HG03442 (cell line): ENCODE data around the gene APOD.

Source experiments
- ATAC-seq: cut with Tn5 transposase; IDR thresholded peaks from one replicate; pipeline ENCODE4 v1.9.1; 2021; ENCODE audit warnings: mild to moderate bottlenecking, moderate library complexity; ENCODE audit not compliant: unreplicated experiment

APOD gene

GRCh38 chr3:195587824-195588223 is 4.1 kb upstream of the APOD start:
- no peak for ATAC-seq

GRCh38 chr3:195587406-195587805 is 3.7 kb upstream of the APOD start:
- no peak for ATAC-seq

- ATAC-seq, result no peak
Measured at GRCh38 chr3:195584543-195584870, 767 bp upstream of the APOD start.

- ATAC-seq, result no peak
Measured at GRCh38 chr3:195582947-195583346, 793 bp downstream of the APOD start.

DNA sequence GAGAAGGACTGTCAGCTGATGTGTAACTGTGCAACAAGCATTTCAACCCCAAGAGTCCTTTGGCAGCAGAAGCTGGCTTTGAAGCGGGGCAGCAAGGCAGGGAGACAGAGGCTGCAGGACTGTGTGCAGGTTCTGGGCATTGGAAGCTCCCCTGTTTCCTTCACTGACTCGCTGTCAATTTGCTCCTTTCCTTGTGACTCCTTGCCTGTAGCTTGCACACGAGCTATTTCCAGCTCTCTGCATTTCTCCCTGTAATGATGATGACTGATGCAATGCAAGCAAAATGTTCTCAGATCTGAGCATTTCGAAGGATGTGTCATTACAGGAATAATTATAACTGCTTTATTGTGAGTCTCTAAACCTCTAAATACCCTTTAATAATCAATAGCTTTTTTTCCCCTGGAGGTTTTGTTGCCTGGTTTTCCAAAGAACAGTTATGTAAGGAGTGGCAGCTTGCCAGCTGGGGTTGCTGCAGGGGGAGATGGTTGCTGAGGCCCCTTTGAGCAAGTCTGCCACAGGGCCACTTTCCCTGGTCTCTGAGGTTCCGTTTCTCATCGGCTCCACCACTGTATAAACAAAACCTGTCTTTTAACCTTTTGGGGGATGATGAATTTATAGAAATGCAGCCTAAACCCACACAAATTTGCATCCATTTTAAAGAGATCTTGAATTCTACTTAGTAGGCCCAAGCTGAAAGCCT is 2.8 kb downstream of the APOD start:
- ATAC-seq, result no peak

DNA sequence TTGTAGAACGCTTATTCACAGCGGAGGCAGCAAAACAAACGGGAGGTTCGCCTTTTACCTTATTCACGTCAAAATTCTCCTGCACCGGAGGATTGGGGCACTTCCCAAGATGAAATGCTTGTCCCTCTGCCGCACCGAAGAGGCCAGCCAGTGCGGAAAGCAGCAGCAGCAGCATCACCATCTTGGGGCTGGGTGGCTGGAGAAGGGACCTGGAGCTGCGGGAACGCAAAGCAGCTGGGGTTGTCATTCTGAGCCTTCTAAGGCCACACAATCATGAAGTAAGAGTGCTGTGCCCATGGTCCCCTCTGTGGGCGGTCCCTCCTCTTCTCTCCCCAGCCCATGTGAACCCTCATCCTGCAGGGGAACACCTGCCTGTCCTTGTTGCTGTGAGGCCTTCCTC is 4.5 kb downstream of the APOD start:
- no peak for ATAC-seq

- ATAC-seq, result no peak
Measured at GRCh38 chr3:195578565-195578964, 5.2 kb downstream of the APOD start.

DNA sequence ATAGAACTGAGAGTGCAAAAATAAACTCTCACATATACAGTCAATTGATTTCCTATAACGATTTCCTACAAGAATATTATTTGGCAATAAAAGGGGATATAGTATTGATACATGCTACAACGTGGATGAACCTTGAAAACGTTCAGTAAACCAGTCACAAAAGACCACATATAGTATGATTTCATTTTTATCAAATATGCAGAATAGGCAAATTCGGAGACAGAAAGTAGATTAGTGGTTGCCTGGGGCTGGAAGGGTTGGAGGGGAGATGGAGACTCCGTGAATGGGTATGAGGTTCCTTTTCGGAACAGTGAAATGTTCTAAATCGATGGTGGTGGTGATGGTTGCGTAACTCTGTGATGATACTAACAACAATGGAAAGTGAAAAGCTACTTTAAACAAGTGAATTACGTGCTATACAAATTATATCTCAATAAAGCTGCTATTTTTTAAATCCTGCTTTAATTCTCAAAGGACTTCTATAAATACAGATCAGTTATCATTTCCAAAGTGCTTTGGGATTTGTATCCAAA is 6.0 kb downstream of the APOD start:
- no peak for ATAC-seq

- ATAC-seq, result no peak
Measured at GRCh38 chr3:195574497-195575304, 9.0 kb downstream of the APOD start.

DNA sequence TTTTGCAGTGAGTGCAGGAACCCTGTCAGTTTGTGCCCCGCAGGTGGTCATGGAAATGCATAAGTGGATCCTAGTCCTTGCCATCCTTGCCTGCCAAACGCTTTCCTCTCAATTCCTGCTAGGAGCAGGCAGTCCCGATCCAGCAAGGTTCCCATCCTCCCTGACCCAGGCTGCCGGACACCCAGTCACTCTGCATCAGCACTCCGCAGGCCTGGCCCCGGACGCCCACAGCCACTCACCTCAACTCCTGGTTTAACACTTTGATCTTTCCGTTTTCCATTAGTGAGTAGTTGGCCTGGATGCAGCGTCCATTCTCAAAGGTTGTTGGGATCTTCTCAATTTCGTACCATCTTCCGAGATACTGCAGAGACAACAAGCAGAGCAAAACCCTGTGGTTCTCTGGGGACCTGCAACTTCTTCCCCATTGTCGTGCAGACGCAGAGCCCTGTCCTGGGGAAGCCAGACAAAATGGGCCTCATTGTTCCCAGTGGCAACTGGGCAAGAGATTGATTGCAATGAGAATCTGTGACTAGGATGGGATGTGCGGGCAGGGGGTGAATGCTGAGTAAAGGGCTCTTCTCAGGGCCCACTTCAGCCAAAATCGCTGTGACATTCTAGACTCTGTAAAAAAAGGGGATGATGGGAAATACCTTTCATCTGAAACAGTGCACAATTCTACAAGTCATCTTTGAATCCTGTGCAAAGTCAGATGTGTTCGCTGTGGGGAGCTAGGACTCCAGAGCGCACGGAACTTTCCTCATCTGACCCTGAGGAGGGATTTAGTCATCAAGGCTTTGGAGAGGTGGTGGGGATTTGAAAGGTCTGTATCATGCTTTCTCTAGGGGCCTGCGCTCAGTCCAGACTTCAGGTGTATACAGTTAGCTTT is 9.9 kb downstream of the APOD start:
- ATAC-seq, result no peak

DNA sequence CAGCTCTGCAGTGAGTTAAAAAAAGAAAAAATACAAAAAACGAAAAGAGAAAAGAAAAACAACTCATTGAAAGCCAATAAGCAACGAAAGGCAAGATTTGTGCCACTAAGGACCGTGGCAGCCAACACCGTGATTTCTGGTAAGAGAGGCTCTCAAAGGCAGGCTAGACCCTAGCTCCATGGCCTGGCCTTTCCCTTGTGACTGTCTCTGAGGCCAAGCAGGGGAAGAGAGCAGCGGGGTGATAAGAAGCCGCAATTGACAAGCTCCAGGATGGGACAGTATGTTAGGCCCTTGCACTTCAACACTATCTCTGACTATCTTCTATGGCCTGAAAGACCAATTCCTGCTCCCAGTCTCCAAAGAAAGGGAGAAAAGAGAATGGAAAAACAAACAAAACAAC is 12.4 kb downstream of the APOD start:
- no peak for ATAC-seq

- no peak for ATAC-seq
Measured at GRCh38 chr3:195570912-195571311, 12.8 kb downstream of the APOD start.

- ATAC-seq, result no peak
Measured at GRCh38 chr3:195570344-195570743, 13.4 kb downstream of the APOD start.

- no peak for ATAC-seq
Measured at GRCh38 chr3:195568630-195569029, 15.1 kb downstream of the APOD start.

- ATAC-seq, result no peak
Measured at GRCh38 chr3:195566797-195567196, 16.9 kb downstream of the APOD start.

- no peak for ATAC-seq
Measured at GRCh38 chr3:195565716-195566115, 18.0 kb downstream of the APOD start.

DNA sequence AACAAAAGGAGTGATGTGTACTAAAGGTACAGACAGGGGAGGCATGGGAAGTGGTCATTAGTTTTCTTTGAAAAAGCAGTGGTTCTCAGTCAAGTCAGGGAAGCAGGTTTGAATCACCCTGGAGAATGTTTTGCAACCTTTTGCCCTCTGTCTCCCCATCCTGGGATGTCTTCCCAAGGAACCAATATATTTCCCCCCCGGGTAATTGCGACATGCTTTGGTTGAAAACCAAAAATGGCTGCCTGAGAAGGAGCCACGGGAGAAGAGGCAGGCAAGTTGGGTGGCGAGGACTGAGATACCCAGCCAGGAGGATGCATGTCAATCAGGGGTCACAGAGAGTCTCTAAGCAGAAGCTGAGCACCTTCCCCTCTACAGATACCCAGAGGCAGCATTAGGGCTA is 20.4 kb downstream of the APOD start:
- ATAC-seq, result no peak

DNA sequence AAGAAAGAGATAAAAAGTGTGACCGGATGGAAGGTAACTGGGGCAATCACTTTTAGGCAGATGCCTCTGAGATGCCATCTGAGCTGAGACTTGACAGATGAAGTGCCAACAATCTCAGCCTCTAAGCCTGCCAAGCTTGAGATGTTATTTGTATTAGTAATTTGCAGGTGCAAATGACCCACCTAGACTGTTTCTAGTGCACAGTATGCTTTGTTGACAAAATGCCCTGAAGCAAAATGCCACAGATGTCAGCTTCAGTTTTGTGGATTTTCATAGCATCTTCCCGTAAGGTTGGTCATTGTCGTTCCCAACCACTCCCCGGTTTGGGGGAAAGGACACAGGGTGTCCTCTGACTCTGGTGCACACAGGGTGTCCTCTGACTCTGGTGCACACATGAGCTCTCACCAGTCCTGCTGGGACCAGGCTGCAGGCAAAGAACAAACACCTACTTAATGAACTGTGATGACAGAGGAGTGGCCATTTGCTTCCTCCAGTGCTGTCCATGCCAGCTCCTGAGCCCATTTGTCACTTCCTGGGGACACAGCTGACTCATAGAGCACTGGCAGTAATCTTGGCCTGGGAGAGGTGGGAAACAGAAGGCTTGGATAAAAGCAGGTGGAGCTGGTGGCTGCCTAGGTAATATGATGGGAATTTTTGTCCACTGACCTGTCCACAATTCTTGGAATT is 23.9 kb downstream of the APOD start:
- ATAC-seq, result no peak

- ATAC-seq, result no peak
Measured at GRCh38 chr3:195558602-195559001, 25.1 kb downstream of the APOD start.

- no peak for ATAC-seq
Measured at GRCh38 chr3:195557322-195557721, 26.4 kb downstream of the APOD start.

GRCh38 chr3:195556390-195556789 is 27.4 kb downstream of the APOD start:
- ATAC-seq, result no peak
